ENCODE data around the gene ZNF622. TPM values are rescaled to one million over a fixed set of nuclear protein-coding genes. Genes with fewer than 3 reads are reported as not detected.
A peak's percentile ranks its signal among the peaks of the same experiment; 100 is the strongest.

Gene ZNF622
- total and polyA plus RNA-seq, 2 donors (not counting 3 experiments of a cell fraction or from before 2014, with no cell fraction given): 10.0 to 26.6 TPM

DNA sequence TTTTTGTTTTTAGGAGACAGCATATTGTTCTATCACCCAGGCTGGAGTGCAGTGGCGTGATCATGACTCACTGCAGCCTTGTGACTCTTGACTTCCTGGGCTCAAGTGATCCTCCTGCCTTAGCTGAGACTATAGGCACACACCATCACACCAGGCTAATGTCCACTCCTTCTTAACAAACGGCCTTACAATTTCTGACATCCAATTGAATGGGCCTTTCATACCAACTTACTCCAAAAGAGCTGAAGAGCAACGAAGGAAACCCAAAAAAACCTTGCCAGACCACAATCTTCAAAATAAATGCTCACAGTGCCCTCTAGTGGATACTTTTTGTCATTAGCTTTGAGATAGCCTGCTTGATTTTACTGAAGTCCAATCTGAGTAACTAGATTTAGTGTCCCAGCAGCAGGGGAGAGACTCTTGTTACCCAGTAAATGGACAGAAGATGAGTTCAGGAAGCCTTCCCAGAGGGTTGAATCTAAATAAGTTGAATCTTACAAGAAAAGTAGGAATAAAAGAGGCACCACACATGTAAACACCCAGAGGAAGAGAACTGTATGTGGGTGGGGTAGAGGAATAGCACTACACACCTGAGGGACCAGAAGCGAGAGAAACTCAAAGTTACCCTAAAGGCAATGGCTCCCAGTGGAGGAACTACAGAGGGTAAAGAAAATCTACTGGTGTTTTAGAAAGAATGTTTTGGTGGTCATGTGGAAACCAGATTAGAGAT lies 9.3 kb downstream of the ZNF622 start:
- peak overlapping the region; percentile 85 for H3K27ac ChIP-seq (ENCODE audit: insufficient read depth, low read depth, low read length)
- BruUV-seq (replicated peaks): no TSS peak
- CTCF ChIA-PET: interaction anchor here (0.7 to 6.7 kb wide), 33 partner anchors 9 to 1835 kb away, joined by 3 to 178 read pairs (median 4); partner anchors contain the start of gene ZNF622

More for the DNA sequence above, 9.3 kb downstream of the ZNF622 start:
- Histone ChIP-seq H2AFZ (ENCODE audit: low read depth, low read length) (peak overlapping the region; percentile 39), H3K9ac (replicated peaks; ENCODE audit: extremely low read depth, insufficient read depth, low read length) (no peak overlapping the region), H3K27me3 (ENCODE audit: control insufficient read depth in 2 of 2, insufficient read depth in 2 of 2, low read length in 2 of 2) (no peaks in the 10 kb centered on the region), H3K4me3 (replicated peaks in 1 of 3; ENCODE audit: insufficient read depth in 1 of 3, low read depth in 1 of 3, low read length in 3 of 3) (no peak overlapping the region), H3K9me3 (replicated peaks; ENCODE audit: control insufficient read depth, insufficient read depth, low read length) (no peaks in the 10 kb centered on the region), H3K79me2 (ENCODE audit: control insufficient read depth, insufficient read depth, low read length) (peaks cover 34% of the 10 kb centered on the region), H3K4me1 (ENCODE audit: control insufficient read depth, extremely low read depth, insufficient read depth, low read length) (peaks cover 12% of the 10 kb centered on the region), H4K20me1 (replicated peaks; ENCODE audit: control insufficient read depth, extremely low read depth, insufficient read depth, low read length) (no peaks in the 10 kb centered on the region), H3K9me1 (replicated peaks; ENCODE audit: control insufficient read depth, extremely low read depth, insufficient read depth, low read length) (no peaks in the 10 kb centered on the region), H3K36me3 (ENCODE audit: control insufficient read depth in 2 of 2, extremely low read depth in 1 of 2, insufficient read depth in 2 of 2, low read length in 2 of 2) (peaks cover 12 to 20% of the 10 kb centered on the region in 2 experiments), H3K4me2 (ENCODE audit: insufficient read depth, low read length) (peak overlapping the region; percentile 55)
- dilution Hi-C loops (cut with MboI; ENCODE audit: extremely low pct_ligation_motif_present, low sequenced_read_pairs): no loop called here
- intact Hi-C loops (cut with micrococcal nuclease): loop anchor here (1.0 kb wide), 2 partner anchors 296 to 993 kb away; no protein-coding TSS in a partner anchor
- FAIRE-seq (peak; percentile 95), DNase-seq (ENCODE audit: low read depth, low spot score) (peak; percentile 75)
- TF ChIP-seq, protein P1, sequence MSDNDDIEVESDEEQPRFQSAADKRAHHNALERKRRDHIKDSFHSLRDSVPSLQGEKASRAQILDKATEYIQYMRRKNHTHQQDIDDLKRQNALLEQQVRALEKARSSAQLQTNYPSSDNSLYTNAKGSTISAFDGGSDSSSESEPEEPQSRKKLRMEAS (IDR thresholded peaks at IDR 0.05; ENCODE audit: insufficient read depth, insufficient read length): no peak
- TF ChIP-seq EZH2 (IDR thresholded peaks at IDR 0.05; ENCODE audit: borderline replicate concordance, low read depth, low read length, severe bottlenecking): no peak
- no peak for TF ChIP-seq POLR2AphosphoS5 (IDR thresholded peaks at IDR 0.05; ENCODE audit: insufficient read depth, low read depth, low read length)
- peak; percentile 8 for TF ChIP-seq FOS (IDR thresholded peaks at IDR 0.05; ENCODE audit: borderline replicate concordance, insufficient read depth, low read length)
- no peak for TF ChIP-seq MYC (IDR thresholded peaks at IDR 0.05; ENCODE audit: low read depth, low read length)
- TF ChIP-seq GATA2 (IDR thresholded peaks at IDR 0.05; ENCODE audit: insufficient read depth, insufficient read length, low read depth, low read length): no peak
- peak; percentile 33 for TF ChIP-seq JUN (IDR thresholded peaks at IDR 0.05; ENCODE audit: borderline replicate concordance, insufficient read depth, insufficient read length, low read depth)
- no peak for TF ChIP-seq POLR2A (IDR thresholded peaks at IDR 0.05; ENCODE audit: low read depth, low read length)
- TF ChIP-seq, protein P2, sequence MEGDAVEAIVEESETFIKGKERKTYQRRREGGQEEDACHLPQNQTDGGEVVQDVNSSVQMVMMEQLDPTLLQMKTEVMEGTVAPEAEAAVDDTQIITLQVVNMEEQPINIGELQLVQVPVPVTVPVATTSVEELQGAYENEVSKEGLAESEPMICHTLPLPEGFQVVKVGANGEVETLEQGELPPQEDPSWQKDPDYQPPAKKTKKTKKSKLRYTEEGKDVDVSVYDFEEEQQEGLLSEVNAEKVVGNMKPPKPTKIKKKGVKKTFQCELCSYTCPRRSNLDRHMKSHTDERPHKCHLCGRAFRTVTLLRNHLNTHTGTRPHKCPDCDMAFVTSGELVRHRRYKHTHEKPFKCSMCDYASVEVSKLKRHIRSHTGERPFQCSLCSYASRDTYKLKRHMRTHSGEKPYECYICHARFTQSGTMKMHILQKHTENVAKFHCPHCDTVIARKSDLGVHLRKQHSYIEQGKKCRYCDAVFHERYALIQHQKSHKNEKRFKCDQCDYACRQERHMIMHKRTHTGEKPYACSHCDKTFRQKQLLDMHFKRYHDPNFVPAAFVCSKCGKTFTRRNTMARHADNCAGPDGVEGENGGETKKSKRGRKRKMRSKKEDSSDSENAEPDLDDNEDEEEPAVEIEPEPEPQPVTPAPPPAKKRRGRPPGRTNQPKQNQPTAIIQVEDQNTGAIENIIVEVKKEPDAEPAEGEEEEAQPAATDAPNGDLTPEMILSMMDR (IDR thresholded peaks at IDR 0.05; ENCODE audit: extremely low read depth in 1 of 2, insufficient read depth in 1 of 2, low read depth in 1 of 2, low read length in 2 of 2): peak; percentile 56 to 65
- POLR2A ChIA-PET: interaction anchor here (0.6 kb wide), 1 partner anchor 22 kb away, joined by 3 read pairs; no protein-coding TSS in a partner anchor
